Smooth muscle cell (in vitro differentiated cells): ENCODE results near the gene TLE1. TPM values are rescaled to one million over a fixed set of nuclear protein-coding genes. Genes with fewer than 3 reads are reported as not detected.

Experiments used
- DNase-seq: peaks from one replicate; lab custom pipeline; 2025; ENCODE audit not compliant: unreplicated experiment; lab: John Stamatoyannopoulos, UW
- H2AFZ ChIP-seq: fragments of 200-600 bp; sonication (generic); 2 replicates; pipeline ENCODE4 v1.6.0; 2016; ENCODE audit warnings: antibody characterized with exemption, low read depth, mild to moderate bottlenecking
- H3F3A ChIP-seq: fragments of 200-600 bp; sonication (generic); 2 replicates; pipeline ENCODE4 v1.6.0; 2017; ENCODE audit warnings: antibody characterized with exemption, low read depth
- H3K27ac ChIP-seq: fragments of 200-600 bp; sonication (generic); 2 replicates; pipeline ENCODE4 v1.5.1; 2016; ENCODE audit warnings: low read depth, mild to moderate bottlenecking
- H3K27me3 ChIP-seq: fragments of 200-600 bp; sonication (generic); 2 replicates; pipeline ENCODE4 v1.6.1; 2016; ENCODE audit warnings: low read depth, mild to moderate bottlenecking
- H3K36me3 ChIP-seq: fragments of 200-600 bp; sonication (generic); 2 replicates; pipeline ENCODE4 v1.5.1; 2016; ENCODE audit warnings: low read depth
- H3K4me1 ChIP-seq: fragments of 200-600 bp; sonication (generic); 2 replicates; pipeline ENCODE4 v1.5.1; 2016; ENCODE audit warnings: low read depth
- H3K4me2 ChIP-seq: fragments of 200-600 bp; sonication (generic); 2 replicates; pipeline ENCODE4 v1.6.0; 2016; ENCODE audit warnings: mild to moderate bottlenecking
- H3K4me3 ChIP-seq: fragments of 200-600 bp; sonication (generic); 2 replicates; pipeline ENCODE4 v1.5.1; 2016; ENCODE audit warnings: mild to moderate bottlenecking
- H3K79me2 ChIP-seq: fragments of 200-600 bp; sonication (generic); 2 replicates; pipeline ENCODE4 v1.6.0; 2016; ENCODE audit warnings: low read depth, mild to moderate bottlenecking
- H3K9ac ChIP-seq: fragments of 200-600 bp; sonication (generic); 2 replicates; pipeline ENCODE4 v1.6.0; 2016; ENCODE audit warnings: low read depth
- H3K9me3 ChIP-seq: fragments of 200-600 bp; sonication (generic); replicated peaks from 2 replicates; pipeline ENCODE4 v1.5.1; 2016; ENCODE audit warnings: low read depth
- H4K20me1 ChIP-seq: fragments of 200-600 bp; sonication (generic); 2 replicates; pipeline ENCODE4 v1.6.0; 2016; ENCODE audit warnings: low read depth
- CTCF ChIP-seq: fragments of 200-600 bp; sonication (generic); IDR thresholded peaks from 2 replicates; pipeline ENCODE4 v1.5.1; 2017; ENCODE audit warnings: borderline replicate concordance, mild to moderate bottlenecking, antibody characterized with exemption; ENCODE audit not compliant: insufficient read depth, poor library complexity, severe bottlenecking
- WGBS: methylation state at CpG from one replicate; pipeline ENCODE4 v1.1.7; 2016; ENCODE audit warnings: low lambda C conversion rate; 5-methylcytosine and 5-hydroxymethylcytosine counted together
- polyA plus RNA-seq: library from polyadenylated mRNA; unstranded; fragments of >200 nt; fragmentation: Nextera tagmentation; extraction: Ambion mirVana; gene quantifications from 2 replicates; pipeline ENCODE4 v1.2.1, GENCODE V29; 2016
- total RNA-seq: library from RNA; depleted of rRNA; stranded (reverse); fragments of >200 nt; gene quantifications from 2 replicates; pipeline ENCODE4 v1.2.3, GENCODE V29; 2014

Gene TLE1
- total and polyA plus RNA-seq, 2 experiments from 2014 or later = 32.5 to 35.2 TPM

GRCh38 chr9:81560851-81561732 lies 128.3 kb downstream of the TLE1 start:
- no peaks in the 10 kb centered on the region for H3K36me3 ChIP-seq
- H3K4me1 ChIP-seq = peaks cover 29% of the 10 kb centered on the region
- no peaks in the 10 kb centered on the region for H3K79me2 ChIP-seq
- no peaks in the 10 kb centered on the region for H4K20me1 ChIP-seq
- H3K9ac ChIP-seq = no peak overlapping the region
- H3K4me3 ChIP-seq = no peak overlapping the region
- no peaks in the 10 kb centered on the region for H3K9me3 ChIP-seq
- H2AFZ ChIP-seq = no peak overlapping the region
- peak overlapping the region; percentile 45 for H3K4me2 ChIP-seq
- TF ChIP-seq CTCF = no peak
- peaks cover 16% of the 10 kb centered on the region for H3F3A ChIP-seq
- 71% methylated on average over 13 of the region's 13 CpGs for WGBS
- no peak for DNase-seq
- no peaks in the 10 kb centered on the region for H3K27me3 ChIP-seq
- peak overlapping the region; percentile 84 for H3K27ac ChIP-seq

- Histone ChIP-seq H4K20me1 (no peaks in the 10 kb centered on the region), H2AFZ (peak overlapping the region; percentile 42), H3K9ac (peak overlapping the region; percentile 24), H3K9me3 (no peaks in the 10 kb centered on the region), H3F3A (peaks cover 16% of the 10 kb centered on the region), H3K27me3 (no peaks in the 10 kb centered on the region), H3K4me2 (peak overlapping the region; percentile 48), H3K79me2 (no peaks in the 10 kb centered on the region), H3K27ac (peak overlapping the region; percentile 84), H3K4me1 (peaks cover 29% of the 10 kb centered on the region), H3K36me3 (no peaks in the 10 kb centered on the region), H3K4me3 (no peak overlapping the region)
- WGBS = 6% methylated on average over 4 of the region's 4 CpGs
- no peak for TF ChIP-seq CTCF
- no peak for DNase-seq
Measured at GRCh38 chr9:81559709-81560108, 129.6 kb downstream of the TLE1 start.

- no peaks in the 10 kb centered on the region for H3K9me3 ChIP-seq
- H3K79me2 ChIP-seq = no peaks in the 10 kb centered on the region
- H3K4me1 ChIP-seq = peaks cover 29% of the 10 kb centered on the region
- H3K4me3 ChIP-seq = no peak overlapping the region
- 78% methylated on average over 4 of the region's 4 CpGs for WGBS
- no peaks in the 10 kb centered on the region for H3K27me3 ChIP-seq
- no peaks in the 10 kb centered on the region for H4K20me1 ChIP-seq
- H3K9ac ChIP-seq = no peak overlapping the region
- no peak overlapping the region for H2AFZ ChIP-seq
- TF ChIP-seq CTCF = no peak
- H3F3A ChIP-seq = peaks cover 16% of the 10 kb centered on the region
- H3K4me2 ChIP-seq = peak overlapping the region; percentile 48
- peak overlapping the region; percentile 84 for H3K27ac ChIP-seq
- DNase-seq = no peak
- H3K36me3 ChIP-seq = no peaks in the 10 kb centered on the region
Measured at GRCh38 chr9:81559197-81559596, 130.2 kb downstream of the TLE1 start.
